ENCODE measurements around the gene CRELD2.

DNA sequence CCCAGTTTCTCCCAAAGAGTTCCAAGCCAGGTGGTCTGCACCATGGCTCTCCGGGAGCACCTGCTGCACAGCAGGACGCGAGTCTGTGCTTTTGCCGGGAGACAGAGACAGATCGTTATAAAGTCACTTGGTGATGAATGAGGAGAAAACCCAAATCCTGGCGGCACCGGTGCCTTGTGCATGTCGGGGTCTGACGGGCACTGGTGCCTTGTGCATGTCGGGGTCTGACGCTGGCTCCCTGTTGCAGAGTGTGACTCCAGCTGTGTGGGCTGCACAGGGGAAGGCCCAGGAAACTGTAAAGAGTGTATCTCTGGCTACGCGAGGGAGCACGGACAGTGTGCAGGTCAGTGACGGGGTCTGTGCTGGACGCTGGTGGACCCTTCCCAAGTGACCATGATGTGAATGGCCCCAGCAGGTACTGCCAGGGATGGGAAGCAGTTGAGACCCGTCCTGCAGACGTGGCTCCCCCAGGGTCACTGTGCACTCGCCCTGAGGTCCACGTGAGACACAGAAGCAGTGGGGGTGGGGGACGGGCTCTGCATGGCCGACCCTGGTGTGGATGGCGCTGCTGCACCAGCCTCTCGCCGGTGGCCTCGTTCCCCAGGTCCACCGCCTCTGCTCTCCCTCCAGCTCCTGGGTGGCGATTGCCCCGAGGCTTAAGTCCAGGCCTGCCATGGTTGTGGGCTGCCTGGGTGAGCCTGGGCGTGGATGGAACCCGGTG is 5.8 kb downstream of the CRELD2 start:
- TF ChIP-seq, protein P1, sequence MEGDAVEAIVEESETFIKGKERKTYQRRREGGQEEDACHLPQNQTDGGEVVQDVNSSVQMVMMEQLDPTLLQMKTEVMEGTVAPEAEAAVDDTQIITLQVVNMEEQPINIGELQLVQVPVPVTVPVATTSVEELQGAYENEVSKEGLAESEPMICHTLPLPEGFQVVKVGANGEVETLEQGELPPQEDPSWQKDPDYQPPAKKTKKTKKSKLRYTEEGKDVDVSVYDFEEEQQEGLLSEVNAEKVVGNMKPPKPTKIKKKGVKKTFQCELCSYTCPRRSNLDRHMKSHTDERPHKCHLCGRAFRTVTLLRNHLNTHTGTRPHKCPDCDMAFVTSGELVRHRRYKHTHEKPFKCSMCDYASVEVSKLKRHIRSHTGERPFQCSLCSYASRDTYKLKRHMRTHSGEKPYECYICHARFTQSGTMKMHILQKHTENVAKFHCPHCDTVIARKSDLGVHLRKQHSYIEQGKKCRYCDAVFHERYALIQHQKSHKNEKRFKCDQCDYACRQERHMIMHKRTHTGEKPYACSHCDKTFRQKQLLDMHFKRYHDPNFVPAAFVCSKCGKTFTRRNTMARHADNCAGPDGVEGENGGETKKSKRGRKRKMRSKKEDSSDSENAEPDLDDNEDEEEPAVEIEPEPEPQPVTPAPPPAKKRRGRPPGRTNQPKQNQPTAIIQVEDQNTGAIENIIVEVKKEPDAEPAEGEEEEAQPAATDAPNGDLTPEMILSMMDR (IDR thresholded peaks at IDR 0.05): no peak
- no peak for TF ChIP-seq POLR2A (IDR thresholded peaks at IDR 0.05)
